SK-N-SH (cell line): ENCODE measurements around the gene GLRA1. TPM values are rescaled to one million over a fixed set of nuclear protein-coding genes. Genes with fewer than 3 reads are reported as not detected.

Experiments
- CTCF ChIA-PET: fragments of 300-600, 350-600 bp; formaldehyde crosslinking; extraction: SDS; loops from one replicate; lab custom pipeline; 2021; lab: Yijun Ruan, JAX
- POLR2A ChIA-PET: fragments of 350-600 bp; sonication (Branson Sonifier 250); formaldehyde crosslinking; extraction: SDS; loops from one replicate; lab custom pipeline; 2020; ENCODE audit warnings: antibody characterized with exemption, inconsistent platforms; lab: Yijun Ruan, JAX
- DNase-seq: peaks from one replicate; pipeline ENCODE4 v3.0.0; 2012
- H2AFZ ChIP-seq: fragments of 200-600 bp; sonication (generic); 2 replicates; pipeline ENCODE4 v1.8.1; 2016; ENCODE audit warnings: antibody characterized with exemption, mild to moderate bottlenecking, low read depth
- H3F3A ChIP-seq: fragments of 200-600 bp; sonication (generic); replicated peaks from 2 replicates; pipeline ENCODE3; 2016; ENCODE audit warnings: antibody characterized with exemption, mild to moderate bottlenecking; ENCODE audit not compliant: insufficient read depth
- H3K27ac ChIP-seq, 2 experiments: fragments of 200-500 bp in 1 of 2; fragments of 200-600 bp in 1 of 2; sonication (Bioruptor generic) in 1 of 2; sonication (generic), shearing (Covaris generic) in 1 of 2; 2 replicates each; pipeline versions ENCODE4 v1.5.1 to v1.6.1; 2014 to 2016; ENCODE audit warnings: low read depth in 2 of 2, inconsistent platforms in 1 of 2, low read length in 1 of 2, mild to moderate bottlenecking in 1 of 2, mixed read lengths in 1 of 2
- H3K27me3 ChIP-seq: fragments of 200-600 bp; sonication (generic), shearing (Covaris generic); 2 replicates; pipeline ENCODE4 v1.6.1; 2016; ENCODE audit warnings: mixed run types; ENCODE audit not compliant: insufficient read depth
- H3K36me3 ChIP-seq, 2 experiments: fragments of 200-500 bp in 1 of 2; fragments of 200-600 bp in 1 of 2; sonication (Bioruptor generic) in 1 of 2; sonication (generic) in 1 of 2; replicated peaks in 1 of 2; 2 replicates each; pipeline versions ENCODE3 to v1.5.1; 2014 to 2016; ENCODE audit warnings: low read length in 1 of 2, mild to moderate bottlenecking in 1 of 2; ENCODE audit not compliant: insufficient read depth in 2 of 2, control insufficient read depth in 1 of 2
- H3K4me1 ChIP-seq, 2 experiments: fragments of 200-500 bp in 1 of 2; fragments of 200-600 bp in 1 of 2; sonication (Bioruptor generic) in 1 of 2; sonication (generic), shearing (Covaris generic) in 1 of 2; 2 replicates each; pipeline versions ENCODE4 v1.5.1 to v1.6.1; 2014 to 2016; ENCODE audit warnings: low read depth in 1 of 2, low read length in 1 of 2, mixed run types in 1 of 2; ENCODE audit not compliant: insufficient read depth in 2 of 2, control insufficient read depth in 1 of 2
- H3K4me2 ChIP-seq: fragments of 200-600 bp; sonication (generic), shearing (Covaris generic); 2 replicates; pipeline ENCODE4 v1.6.1; 2017; ENCODE audit warnings: mixed run types
- H3K4me3 ChIP-seq, 2 experiments: fragments of 200-500 bp in 1 of 2; fragments of 200-600 bp in 1 of 2; sonication (Bioruptor generic) in 1 of 2; sonication (generic), shearing (Covaris generic) in 1 of 2; 2 replicates each; pipeline versions ENCODE4 v1.5.1 to v1.8.1; 2014 to 2016; ENCODE audit warnings: low read depth in 2 of 2, inconsistent platforms in 1 of 2, low read length in 1 of 2, mild to moderate bottlenecking in 1 of 2, mixed read lengths in 1 of 2, moderate library complexity in 1 of 2
- H3K79me2 ChIP-seq: fragments of 200-600 bp; sonication (generic); 2 replicates; pipeline ENCODE4 v1.8.1; 2017; ENCODE audit warnings: mild to moderate bottlenecking; ENCODE audit not compliant: insufficient read depth
- H3K9ac ChIP-seq: fragments of 200-600 bp; sonication (generic); 2 replicates; pipeline ENCODE4 v1.6.1; 2017; ENCODE audit warnings: mixed run types
- H3K9me2 ChIP-seq: fragments of 200-600 bp; sonication (generic); 2 replicates; pipeline ENCODE4 v1.6.1; 2017; ENCODE audit warnings: mixed run types
- H3K9me3 ChIP-seq: fragments of 200-600 bp; sonication (generic); 2 replicates; pipeline ENCODE4 v1.6.1; 2017; ENCODE audit warnings: mixed run types, mild to moderate bottlenecking, moderate library complexity
- H4K20me1 ChIP-seq: fragments of 200-600 bp; sonication (generic); 2 replicates; pipeline ENCODE4 v1.6.1; 2017; ENCODE audit warnings: mild to moderate bottlenecking, mixed run types; ENCODE audit not compliant: insufficient read depth
- CHD2 ChIP-seq: fragments of 150-350 bp; IDR thresholded peaks from 2 replicates; pipeline ENCODE4 v1.6.1; 2018; ENCODE audit warnings: low read length; ENCODE audit not compliant: partially characterized antibody
- EZH2phosphoT487 ChIP-seq: fragments of 200-600 bp; sonication (generic); IDR thresholded peaks from 2 replicates; pipeline ENCODE4 v1.6.1; 2017; ENCODE audit warnings: low read depth, mixed run types, mild to moderate bottlenecking, antibody characterized with exemption, moderate library complexity, borderline replicate concordance
- FOSL2 ChIP-seq: IDR thresholded peaks from 2 replicates; pipeline ENCODE4 v1.4.0; 2012; ENCODE audit warnings: low read depth, mild to moderate bottlenecking, moderate library complexity, borderline replicate concordance
- JUND ChIP-seq: IDR thresholded peaks from 2 replicates; pipeline ENCODE4 v1.4.0; 2012
- NFIC ChIP-seq: IDR thresholded peaks from 2 replicates; pipeline ENCODE4 v1.4.0; 2012; ENCODE audit warnings: borderline replicate concordance
- NRF1 ChIP-seq: IDR thresholded peaks from 2 replicates; pipeline ENCODE4 v1.6.1; 2012; ENCODE audit warnings: low read depth, mild to moderate bottlenecking, low read length
- RAD21 ChIP-seq: IDR thresholded peaks from 2 replicates; pipeline ENCODE4 v1.6.1; 2012; ENCODE audit warnings: mild to moderate bottlenecking, low read length
- RXRA ChIP-seq: IDR thresholded peaks from 2 replicates; pipeline ENCODE4 v1.4.0; 2012; ENCODE audit warnings: low read depth, mild to moderate bottlenecking, borderline replicate concordance
- SMC3 ChIP-seq: IDR thresholded peaks from 2 replicates; pipeline ENCODE4 v1.6.1; 2012; ENCODE audit warnings: low read depth, low read length, improper control_type of control experiment
- TAF1 ChIP-seq: IDR thresholded peaks from 2 replicates; pipeline ENCODE4 v1.6.1; 2012; ENCODE audit warnings: low read depth, mild to moderate bottlenecking, low read length, moderate library complexity, borderline replicate concordance
- WGBS: methylation state at CpG from one replicate; pipeline ENCODE4 v1.1.6; 2017; ENCODE audit warnings: low lambda C conversion rate; 5-methylcytosine and 5-hydroxymethylcytosine counted together
- polyA plus RNA-seq, 3 experiments: library from polyadenylated mRNA; depleted of rRNA; stranded (reverse); fragments of >200 nt; gene quantifications; 2 replicates each; pipeline ENCODE4 v1.2.3, GENCODE V29; 2012
- TF ChIP-seq, protein P1 (sequence below): IDR thresholded peaks from 2 replicates; pipeline ENCODE4; 2012
- TF ChIP-seq, protein P2 (sequence below): IDR thresholded peaks from 2 replicates; pipeline ENCODE4 v1.4.0; 2012; ENCODE audit warnings: low read depth, borderline replicate concordance
- TF ChIP-seq, protein P3 (sequence below): IDR thresholded peaks from 2 replicates; pipeline ENCODE4 v1.4.0; 2012; ENCODE audit warnings: low read depth
- TF ChIP-seq, protein P4 (sequence below): fragments of 200-600 bp; sonication (generic); IDR thresholded peaks from 2 replicates; pipeline ENCODE4 v1.6.1; 2017; ENCODE audit warnings: antibody characterized with exemption, mild to moderate bottlenecking, moderate library complexity

The GLRA1 gene
- polyA plus RNA-seq, 1 of the 3 experiments (the other 2 are of a cell fraction) = not detected

DNA sequence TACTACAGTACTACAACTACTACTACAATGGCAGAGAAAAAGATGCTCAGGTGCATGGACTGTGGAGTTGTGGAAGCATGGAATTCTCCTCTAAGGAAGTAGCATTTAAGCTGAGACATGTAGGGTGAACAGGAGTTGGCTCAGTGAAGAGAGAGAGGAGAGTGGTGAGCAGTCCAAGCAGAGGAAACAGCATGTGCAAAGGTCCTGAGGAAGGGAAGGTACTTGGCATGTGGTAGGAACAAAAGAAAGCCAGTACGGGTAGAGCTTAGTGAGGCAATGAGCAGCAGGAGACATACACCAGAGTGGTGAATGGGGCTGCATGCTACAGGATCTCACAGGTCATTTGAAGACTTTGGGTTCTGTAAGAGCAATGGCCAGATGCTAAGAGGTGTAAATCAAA is 41.4 kb upstream of the GLRA1 start:
- ChIA-PET POLR2A (no interaction called here), CTCF (no interaction called here)
- H3K27me3 ChIP-seq = no peaks in the 10 kb centered on the region; the same call in 1 of the 2 replicates
- no peaks in the 10 kb centered on the region for H3F3A ChIP-seq
- no peaks in the 10 kb centered on the region for H3K79me2 ChIP-seq
- H3K9me3 ChIP-seq = no peaks in the 10 kb centered on the region
- 43% methylated on average over 1 of the region's 1 CpG for WGBS
- no peak overlapping the region for H2AFZ ChIP-seq
- no peak overlapping the region for H3K9ac ChIP-seq
- H3K4me1 ChIP-seq = no peaks in the 10 kb centered on the region
- TF ChIP-seq TAF1 = no peak
- no peak for TF ChIP-seq NFIC
- TF ChIP-seq NRF1 = no peak
- no peak for TF ChIP-seq RAD21
- TF ChIP-seq, protein P1, sequence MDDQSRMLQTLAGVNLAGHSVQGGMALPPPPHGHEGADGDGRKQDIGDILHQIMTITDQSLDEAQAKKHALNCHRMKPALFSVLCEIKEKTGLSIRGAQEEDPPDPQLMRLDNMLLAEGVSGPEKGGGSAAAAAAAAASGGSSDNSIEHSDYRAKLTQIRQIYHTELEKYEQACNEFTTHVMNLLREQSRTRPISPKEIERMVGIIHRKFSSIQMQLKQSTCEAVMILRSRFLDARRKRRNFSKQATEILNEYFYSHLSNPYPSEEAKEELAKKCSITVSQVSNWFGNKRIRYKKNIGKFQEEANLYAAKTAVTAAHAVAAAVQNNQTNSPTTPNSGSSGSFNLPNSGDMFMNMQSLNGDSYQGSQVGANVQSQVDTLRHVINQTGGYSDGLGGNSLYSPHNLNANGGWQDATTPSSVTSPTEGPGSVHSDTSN = no peak
- TF ChIP-seq, protein P2, sequence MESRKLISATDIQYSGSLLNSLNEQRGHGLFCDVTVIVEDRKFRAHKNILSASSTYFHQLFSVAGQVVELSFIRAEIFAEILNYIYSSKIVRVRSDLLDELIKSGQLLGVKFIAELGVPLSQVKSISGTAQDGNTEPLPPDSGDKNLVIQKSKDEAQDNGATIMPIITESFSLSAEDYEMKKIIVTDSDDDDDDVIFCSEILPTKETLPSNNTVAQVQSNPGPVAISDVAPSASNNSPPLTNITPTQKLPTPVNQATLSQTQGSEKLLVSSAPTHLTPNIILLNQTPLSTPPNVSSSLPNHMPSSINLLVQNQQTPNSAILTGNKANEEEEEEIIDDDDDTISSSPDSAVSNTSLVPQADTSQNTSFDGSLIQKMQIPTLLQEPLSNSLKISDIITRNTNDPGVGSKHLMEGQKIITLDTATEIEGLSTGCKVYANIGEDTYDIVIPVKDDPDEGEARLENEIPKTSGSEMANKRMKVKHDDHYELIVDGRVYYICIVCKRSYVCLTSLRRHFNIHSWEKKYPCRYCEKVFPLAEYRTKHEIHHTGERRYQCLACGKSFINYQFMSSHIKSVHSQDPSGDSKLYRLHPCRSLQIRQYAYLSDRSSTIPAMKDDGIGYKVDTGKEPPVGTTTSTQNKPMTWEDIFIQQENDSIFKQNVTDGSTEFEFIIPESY = no peak
- TF ChIP-seq, protein P3, sequence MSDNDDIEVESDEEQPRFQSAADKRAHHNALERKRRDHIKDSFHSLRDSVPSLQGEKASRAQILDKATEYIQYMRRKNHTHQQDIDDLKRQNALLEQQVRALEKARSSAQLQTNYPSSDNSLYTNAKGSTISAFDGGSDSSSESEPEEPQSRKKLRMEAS = no peak
- TF ChIP-seq SMC3 = no peak
- no peak for TF ChIP-seq RXRA
- TF ChIP-seq FOSL2 = no peak
- no peak for TF ChIP-seq JUND
- no peak overlapping the region for H3K4me2 ChIP-seq
- no peaks in the 10 kb centered on the region for H3K36me3 ChIP-seq
- DNase-seq = no peak
- no peak overlapping the region for H3K27ac ChIP-seq
- no peaks in the 10 kb centered on the region for H3K9me2 ChIP-seq
- H4K20me1 ChIP-seq = no peaks in the 10 kb centered on the region
- no peak overlapping the region for H3K4me3 ChIP-seq

DNA sequence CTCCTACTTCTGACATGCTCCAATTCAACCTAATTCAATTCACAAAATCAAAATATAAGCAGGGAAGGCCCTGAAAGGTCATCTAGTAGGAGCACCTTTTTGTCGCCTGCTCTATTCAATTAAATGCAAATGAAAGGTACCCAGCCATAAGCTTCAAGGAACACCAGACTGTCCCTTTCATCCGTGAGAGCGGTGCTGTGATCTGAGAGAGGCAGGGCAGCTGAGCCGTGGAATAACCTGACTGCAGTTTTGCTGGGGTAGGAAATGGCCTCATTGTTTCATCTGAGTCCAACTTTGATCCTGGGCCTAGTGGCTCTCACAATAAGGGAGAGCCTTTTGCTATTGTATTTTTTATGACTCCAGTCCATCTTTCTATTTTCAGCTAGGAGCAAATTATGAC is 39.8 kb upstream of the GLRA1 start:
- H3K36me3 ChIP-seq = no peaks in the 10 kb centered on the region
- H3K9me3 ChIP-seq = no peaks in the 10 kb centered on the region
- no peaks in the 10 kb centered on the region for H3F3A ChIP-seq
- no peak overlapping the region for H2AFZ ChIP-seq
- no peak for DNase-seq
- ChIA-PET POLR2A (no interaction called here), CTCF (interaction anchor here (0.6 to 1.3 kb wide), 2 partner anchors 40 to 1169 kb away, joined by 3 read pairs; no protein-coding TSS in a partner anchor)
- no peak overlapping the region for H3K4me3 ChIP-seq
- H3K9me2 ChIP-seq = no peaks in the 10 kb centered on the region
- no peak overlapping the region for H3K4me2 ChIP-seq
- no peak overlapping the region for H3K9ac ChIP-seq
- 41% methylated on average over 4 of the region's 4 CpGs for WGBS
- H3K79me2 ChIP-seq = no peaks in the 10 kb centered on the region
- H3K27me3 ChIP-seq = no peaks in the 10 kb centered on the region; the same call in 1 of the 2 replicates
- no peak overlapping the region for H3K27ac ChIP-seq
- H4K20me1 ChIP-seq = no peaks in the 10 kb centered on the region
- H3K4me1 ChIP-seq = no peaks in the 10 kb centered on the region
- no peak for TF ChIP-seq EZH2phosphoT487
- TF ChIP-seq, protein P4, sequence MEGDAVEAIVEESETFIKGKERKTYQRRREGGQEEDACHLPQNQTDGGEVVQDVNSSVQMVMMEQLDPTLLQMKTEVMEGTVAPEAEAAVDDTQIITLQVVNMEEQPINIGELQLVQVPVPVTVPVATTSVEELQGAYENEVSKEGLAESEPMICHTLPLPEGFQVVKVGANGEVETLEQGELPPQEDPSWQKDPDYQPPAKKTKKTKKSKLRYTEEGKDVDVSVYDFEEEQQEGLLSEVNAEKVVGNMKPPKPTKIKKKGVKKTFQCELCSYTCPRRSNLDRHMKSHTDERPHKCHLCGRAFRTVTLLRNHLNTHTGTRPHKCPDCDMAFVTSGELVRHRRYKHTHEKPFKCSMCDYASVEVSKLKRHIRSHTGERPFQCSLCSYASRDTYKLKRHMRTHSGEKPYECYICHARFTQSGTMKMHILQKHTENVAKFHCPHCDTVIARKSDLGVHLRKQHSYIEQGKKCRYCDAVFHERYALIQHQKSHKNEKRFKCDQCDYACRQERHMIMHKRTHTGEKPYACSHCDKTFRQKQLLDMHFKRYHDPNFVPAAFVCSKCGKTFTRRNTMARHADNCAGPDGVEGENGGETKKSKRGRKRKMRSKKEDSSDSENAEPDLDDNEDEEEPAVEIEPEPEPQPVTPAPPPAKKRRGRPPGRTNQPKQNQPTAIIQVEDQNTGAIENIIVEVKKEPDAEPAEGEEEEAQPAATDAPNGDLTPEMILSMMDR = no peak
- no peak for TF ChIP-seq SMC3
- no peak for TF ChIP-seq FOSL2
- TF ChIP-seq, protein P1 = no peak
- TF ChIP-seq CHD2 = no peak
- TF ChIP-seq JUND = no peak
- TF ChIP-seq, all 33 proteins: peak for 0
